Upper lobe of left lung (tissue), 4 donors: Measurements from ENCODE around the gene KRTAP10-8.

Experiments used
- EP300 ChIP-seq, 4 donors: sonication (generic); formaldehyde crosslinking; IDR thresholded peaks; one replicate each; pipeline ENCODE4 v1.5.1; 2017; ENCODE audit warnings: antibody characterized with exemption in 4 of 4, control low read depth in 2 of 4
- POLR2A ChIP-seq, 4 donors: fragments of 450-650 bp; IDR thresholded peaks; one replicate each; pipeline ENCODE4 v1.5.1; 2016 to 2017; ENCODE audit warnings: antibody characterized with exemption in 4 of 4, mild to moderate bottlenecking in 2 of 4
- TF ChIP-seq, protein P1 (sequence below), 6 experiments: fragments of 450-650 bp in 4 of 6; fragments of 200-600 bp in 2 of 6; sonication (generic) in 2 of 6; IDR thresholded peaks; one replicate each; pipeline ENCODE4 v1.5.1; 2016 to 2019; ENCODE audit warnings: antibody characterized with exemption in 6 of 6

- TF ChIP-seq, protein P1, sequence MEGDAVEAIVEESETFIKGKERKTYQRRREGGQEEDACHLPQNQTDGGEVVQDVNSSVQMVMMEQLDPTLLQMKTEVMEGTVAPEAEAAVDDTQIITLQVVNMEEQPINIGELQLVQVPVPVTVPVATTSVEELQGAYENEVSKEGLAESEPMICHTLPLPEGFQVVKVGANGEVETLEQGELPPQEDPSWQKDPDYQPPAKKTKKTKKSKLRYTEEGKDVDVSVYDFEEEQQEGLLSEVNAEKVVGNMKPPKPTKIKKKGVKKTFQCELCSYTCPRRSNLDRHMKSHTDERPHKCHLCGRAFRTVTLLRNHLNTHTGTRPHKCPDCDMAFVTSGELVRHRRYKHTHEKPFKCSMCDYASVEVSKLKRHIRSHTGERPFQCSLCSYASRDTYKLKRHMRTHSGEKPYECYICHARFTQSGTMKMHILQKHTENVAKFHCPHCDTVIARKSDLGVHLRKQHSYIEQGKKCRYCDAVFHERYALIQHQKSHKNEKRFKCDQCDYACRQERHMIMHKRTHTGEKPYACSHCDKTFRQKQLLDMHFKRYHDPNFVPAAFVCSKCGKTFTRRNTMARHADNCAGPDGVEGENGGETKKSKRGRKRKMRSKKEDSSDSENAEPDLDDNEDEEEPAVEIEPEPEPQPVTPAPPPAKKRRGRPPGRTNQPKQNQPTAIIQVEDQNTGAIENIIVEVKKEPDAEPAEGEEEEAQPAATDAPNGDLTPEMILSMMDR (IDR thresholded peaks at IDR 0.05), result no peak
- no peak for TF ChIP-seq POLR2A (IDR thresholded peaks at IDR 0.05)
- TF ChIP-seq EP300 (IDR thresholded peaks at IDR 0.05), result no peak
Measured at GRCh38 chr21:44574457-44575306, 37.2 kb upstream of the KRTAP10-8 start.
